ENCODE measurements around the gene NCKAP5.

NCKAP5 gene

DNA sequence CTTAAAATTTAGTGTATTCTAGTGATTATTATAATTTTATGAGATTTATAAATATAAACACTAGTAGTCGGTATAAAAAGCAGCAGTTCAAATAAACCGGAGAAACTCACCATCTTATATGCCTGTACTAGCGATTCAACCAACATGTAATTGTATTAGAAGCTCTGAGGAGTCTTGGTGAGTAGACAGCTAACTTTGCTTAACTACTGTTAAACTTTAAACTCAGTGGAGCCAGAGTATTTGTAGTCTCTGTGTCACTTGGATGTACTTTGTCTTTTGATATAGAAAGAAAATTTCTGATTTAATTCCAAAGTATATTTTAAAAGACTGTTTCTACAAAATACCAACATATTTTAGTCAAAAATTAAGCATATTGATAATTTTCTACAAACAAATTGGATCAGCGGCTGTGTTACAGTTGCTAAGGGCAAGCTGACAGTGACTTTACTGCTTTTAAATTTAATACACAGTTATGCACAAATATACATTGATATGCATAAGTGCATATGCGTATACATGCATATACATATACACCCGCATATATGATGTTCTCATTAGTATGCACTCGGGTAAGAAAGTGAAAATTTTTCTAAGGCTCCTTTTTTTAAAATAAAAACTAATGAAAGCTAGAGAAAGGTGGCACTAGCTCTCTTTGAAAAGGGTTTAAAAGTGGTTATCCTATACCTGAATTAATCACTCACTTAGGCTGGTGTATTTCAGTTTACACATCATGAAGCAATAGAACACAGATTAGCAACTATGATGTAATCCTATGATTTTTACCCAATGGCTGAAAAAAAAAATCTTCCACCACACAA, 374.5 kb downstream of the NCKAP5 start:
- DNase-seq = no peak

DNA sequence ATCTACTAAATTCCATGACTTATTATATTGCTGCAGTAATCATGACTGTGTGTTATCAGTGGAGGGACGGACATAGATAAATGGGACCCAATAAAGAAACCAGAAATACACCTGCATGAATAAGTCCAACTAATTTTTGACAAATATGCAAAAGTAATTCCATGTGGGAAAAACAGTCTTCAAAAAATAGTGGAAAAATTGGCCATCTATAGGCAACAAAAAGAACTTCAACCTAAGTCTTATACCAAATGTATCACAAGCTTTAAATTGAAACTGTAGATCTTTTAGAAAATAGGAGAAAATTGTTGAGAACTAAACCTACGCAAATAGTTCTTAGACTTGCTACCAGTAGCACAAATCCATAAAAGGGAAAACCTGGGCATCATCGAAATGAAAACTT, 376.2 kb downstream of the NCKAP5 start:
- DNase-seq = no peak

DNA sequence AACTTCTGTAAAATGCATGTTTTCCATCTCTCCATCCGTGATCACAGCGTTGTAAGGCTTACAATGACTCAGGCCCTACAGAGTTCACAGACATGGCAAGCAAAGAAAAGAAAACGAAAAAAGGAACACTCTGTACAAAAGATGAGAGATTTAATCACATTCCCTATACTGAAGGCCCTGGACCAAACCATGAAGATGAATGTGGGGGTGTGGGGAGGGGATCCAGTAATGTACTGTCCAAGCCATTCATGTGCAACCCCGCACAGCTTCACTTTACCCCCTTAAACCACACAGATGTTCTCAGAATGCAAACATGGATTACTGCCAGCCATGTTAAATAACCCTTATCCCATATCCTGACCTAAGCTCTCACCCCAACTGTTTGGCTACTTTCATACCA, 391.1 kb downstream of the NCKAP5 start:
- no peak for DNase-seq

DNA sequence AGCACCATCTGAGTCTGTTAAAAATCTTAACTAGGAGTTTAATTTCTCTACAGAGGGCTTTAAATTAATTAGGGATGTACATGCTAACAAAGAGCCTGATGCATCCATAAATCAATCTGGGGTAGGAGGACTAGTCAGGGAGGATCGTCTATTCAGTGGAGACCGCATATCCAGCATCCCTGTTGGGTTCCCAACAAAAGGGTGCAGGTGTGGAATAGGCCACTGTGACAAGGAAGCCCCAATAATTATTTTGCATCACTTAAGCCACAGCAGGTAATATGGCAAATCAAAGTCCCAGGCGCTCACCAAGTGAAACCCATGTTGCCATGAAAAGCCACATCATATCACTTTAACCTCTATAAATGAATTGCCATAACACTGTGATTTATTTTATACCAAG, 392.3 kb downstream of the NCKAP5 start:
- DNase-seq = no peak

DNA sequence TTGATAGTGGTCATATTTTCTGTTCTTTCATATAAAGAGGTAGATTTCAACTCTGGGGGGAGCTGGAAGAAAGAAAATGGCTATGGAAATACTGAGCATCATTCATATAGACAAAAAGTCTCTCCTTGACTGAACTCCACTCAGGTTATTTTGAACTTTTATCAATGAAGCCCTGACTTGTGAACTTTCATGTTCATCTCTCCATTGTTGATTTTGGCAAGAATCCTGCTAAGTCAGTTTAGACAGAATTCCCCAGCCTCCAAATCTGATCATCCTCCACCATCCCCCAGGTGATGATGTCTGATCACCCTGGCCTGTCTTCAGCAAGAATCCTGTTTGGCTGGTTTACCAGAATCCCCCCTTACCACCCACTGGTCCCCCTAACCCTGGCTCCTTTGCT, 395.0 kb downstream of the NCKAP5 start:
- DNase-seq = no peak

DNA sequence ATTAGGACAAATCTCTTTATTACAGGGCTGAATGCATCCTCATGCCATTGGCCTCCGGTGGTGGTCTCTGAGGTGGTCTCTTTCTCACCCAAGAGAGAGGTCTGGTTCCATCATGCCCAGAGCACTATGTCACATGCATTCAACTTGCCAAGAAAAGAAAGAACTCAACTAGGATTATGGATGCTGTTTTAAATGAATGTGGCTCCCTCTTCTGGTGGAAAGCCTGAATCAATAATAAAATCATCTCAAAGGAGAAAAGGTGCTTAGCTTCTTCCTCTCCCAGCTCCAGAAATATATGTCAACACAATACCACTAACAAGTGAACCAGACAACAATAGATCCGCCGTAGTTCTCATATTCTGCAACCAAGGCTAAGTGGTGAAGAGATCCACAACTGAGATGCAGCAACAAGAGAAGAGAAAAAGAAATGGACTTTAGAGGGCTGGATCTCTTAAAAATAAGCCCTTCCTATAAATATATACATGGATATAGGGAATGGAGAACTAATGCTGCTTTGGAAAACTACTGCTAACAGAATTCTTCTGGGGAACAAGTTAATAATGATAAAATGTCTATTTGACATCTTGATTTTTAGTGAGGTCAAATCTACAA, 396.8 kb downstream of the NCKAP5 start:
- no peak for DNase-seq

DNA sequence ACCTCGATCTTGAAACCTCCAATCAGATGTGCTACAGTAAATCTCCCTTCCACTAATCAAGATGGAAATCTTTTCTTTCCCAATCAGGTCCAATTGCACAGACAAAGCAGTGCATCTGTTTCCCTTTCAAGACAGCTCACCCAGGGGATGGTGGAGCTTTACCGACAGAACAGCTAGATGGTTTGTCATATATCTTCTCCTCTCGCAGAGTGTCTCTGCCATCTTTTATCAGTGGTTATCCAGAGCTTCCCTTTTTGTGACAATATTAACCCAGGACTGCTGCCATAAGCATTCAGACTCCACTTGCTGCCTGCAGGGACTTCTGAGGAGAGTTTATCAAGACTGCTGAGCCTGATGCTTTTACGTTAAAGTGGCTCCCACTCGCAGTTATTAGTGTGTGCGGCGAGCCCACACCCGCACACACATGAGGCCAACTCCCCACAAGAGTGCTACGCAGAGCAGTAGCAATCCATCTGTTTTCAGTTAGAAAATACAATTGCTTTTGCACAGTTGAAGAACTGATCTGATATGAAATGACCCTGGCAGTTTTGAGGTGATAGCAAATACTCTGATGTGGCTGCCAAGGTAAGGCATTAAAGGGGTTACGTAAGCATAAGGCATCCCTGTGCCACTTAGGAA, 398.9 kb downstream of the NCKAP5 start:
- DNase-seq = no peak

DNA sequence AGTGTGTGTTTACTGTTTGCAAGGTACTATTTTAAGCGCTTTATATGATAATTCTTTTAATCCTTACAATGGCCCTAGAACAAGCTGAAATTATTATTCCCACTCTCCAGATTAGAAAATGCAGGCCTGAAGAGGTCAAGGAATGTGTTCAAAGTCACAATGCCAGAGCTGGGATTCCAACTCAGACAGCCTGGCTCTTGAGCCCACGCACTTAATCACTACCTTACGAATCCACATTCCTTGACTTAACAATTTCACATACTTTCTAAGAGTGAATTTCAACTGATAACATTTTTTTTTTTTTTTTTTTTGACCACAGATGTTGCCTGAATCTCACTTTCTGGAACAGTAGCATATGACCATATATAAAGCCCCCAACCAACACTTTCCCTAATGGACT, 400.3 kb downstream of the NCKAP5 start:
- no peak for DNase-seq

DNA sequence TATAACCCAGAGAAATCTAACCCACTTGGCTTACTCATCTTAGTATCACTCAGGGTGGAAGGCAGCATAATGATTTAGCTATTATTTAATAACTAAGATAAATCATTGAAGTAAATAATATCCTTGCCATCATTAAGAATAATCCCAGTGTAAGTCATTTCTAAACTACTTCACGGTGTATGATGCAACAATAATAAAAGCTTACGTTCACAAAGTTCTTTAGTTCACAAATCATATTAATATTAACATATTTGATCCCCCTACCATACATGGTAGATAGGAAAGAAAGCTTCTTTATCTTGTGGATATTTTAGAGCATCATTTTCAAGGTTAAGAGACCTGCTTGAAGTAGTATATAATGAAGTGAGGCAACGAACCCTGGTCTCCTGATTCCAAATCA, 401.0 kb downstream of the NCKAP5 start:
- DNase-seq = no peak

DNA sequence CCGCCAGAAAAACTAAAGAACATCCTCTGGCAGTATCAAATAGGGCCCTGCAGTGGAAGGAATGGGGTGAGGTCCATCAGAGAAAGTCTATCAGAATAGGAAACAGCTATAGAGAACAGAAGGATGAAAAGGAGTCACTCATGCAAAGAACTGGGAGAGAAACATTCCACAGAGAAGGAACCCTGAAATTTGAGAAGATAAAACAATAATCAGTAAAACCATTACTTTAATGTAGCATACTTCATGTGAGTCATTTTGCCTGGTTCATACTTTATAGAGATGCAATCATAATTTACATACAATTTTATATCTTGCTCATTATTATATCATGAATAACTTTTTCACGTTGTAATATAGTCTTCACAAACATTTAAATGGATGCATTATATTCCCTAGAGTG, 402.2 kb downstream of the NCKAP5 start:
- DNase-seq = no peak

DNA sequence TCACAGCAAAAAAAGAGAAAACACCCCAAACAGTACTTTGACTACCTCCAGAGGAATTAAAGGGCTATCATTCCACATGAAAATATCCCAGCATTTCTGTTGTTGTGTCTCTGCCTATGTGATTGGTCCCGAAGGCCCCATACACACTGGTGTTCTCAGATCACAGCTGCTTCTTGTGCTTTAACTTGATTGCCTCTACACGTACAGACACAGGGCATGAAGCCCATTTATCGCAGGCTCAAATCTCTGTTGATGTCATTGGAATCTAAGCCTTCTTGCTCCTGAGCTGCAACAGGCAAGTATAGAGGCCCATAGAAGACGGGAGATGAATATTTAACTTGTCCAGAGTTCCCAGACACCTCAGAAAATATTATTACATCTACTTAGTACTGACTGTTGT, 405.2 kb downstream of the NCKAP5 start:
- peak; percentile 60 for DNase-seq

DNA sequence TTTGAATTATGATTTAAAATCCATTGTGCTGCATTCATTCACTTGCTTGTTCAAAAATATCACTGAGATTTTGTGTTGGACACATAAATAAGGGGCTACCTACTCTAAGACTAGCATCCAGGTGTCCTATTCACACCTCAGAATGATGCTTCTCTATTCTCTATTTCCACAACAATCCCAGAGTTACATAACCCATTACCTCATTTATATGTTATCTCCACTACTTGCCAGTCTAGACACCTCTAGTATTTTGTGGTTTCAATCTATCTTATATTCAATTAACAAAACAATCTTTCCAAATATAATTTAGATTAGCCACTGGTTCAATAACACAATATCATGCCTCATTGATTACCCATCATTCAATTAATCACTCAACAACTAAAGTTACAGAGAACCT, 409.8 kb downstream of the NCKAP5 start:
- DNase-seq = no peak

DNA sequence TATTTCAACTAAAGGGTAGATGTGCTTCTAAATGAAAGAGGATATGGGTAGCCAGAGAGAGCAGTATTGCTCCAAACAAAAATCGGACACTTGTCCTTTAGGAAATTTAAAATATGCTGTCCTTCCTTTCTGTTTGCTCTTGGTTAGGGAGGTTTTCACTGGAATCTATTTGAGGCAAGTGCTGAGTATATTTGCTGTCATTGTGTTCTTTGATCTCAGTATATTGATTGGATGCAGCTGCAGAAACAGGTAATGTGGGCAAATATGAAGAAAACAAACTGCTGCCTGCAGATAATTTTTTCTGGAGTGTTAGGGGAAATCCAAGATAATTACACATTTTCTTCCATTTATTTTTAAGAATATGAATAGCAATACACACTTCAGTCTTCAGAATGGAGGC, 410.2 kb downstream of the NCKAP5 start:
- no peak for DNase-seq

DNA sequence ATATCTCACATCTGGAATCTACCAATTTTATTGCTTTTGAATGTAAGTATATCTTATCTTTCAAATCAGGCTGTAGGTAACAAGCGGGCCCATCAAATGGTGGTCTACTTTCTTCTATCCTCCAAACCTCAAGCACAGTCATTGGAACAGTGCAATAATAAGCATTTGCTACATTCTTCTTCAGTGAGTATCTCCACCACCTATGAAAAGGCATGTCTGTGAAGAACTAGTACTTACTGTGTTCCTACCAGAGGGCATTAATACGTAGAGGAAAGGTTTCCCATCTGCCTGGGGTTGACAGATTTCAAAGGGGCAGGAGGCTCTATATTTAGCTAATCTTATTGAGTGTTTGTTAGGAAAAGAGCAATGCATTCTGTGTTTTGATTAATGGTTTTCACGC, 411.1 kb downstream of the NCKAP5 start:
- DNase-seq = no peak

DNA sequence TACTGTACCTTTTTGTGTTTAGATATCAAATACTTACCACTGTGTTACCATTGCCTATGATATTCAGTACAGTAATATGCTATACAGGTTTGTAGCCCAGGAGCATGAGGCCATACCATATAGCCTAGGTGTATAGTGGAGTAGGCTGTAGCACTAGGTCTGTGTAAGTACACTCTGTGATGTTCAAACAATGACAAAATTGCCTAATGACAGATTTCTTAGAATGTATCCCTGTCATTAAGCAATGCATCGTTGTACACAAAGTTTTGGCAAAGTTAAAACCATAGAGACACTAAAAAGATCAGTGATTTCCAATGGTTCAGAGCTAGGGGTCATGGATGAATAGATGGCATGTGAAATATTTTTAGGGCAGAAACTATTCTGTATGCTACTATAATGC, 415.5 kb downstream of the NCKAP5 start:
- DNase-seq = no peak

DNA sequence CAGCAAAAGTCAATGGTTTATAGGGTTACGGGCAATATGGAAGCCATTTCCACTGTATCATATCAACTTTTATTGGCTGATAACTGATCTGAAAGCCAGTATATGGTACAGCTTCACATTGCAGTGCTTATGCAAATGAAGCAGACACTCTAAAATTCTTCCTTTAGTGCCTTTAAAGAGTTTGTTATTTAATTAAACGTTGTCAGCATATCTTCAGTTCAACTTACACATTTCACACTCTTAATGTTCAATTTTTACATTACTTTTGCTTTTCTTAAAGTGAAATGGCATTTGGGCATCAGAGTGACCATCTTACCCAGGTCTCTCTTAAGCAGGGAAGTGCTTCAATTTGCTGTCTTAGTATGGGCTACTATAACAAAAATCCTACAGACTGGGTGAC, 420.1 kb downstream of the NCKAP5 start:
- DNase-seq = no peak

DNA sequence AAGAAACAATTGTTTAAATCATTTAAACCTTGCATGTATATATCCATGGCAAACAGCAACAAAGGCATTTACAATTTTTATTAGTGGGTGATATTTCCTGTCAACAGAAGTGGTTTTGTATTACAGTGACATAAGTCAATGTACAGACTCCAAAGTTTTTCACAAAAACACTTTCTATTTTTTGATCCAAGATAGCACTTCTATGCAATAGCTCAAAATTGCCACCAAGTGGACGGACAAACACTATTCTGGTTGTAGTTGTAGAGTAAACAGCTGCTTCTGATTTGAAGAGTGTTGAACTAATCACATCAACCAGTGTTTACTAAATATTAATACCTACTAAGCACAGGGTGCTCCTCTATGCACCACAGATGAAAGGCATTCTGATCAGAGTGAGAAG, 421.4 kb downstream of the NCKAP5 start:
- no peak for DNase-seq

DNA sequence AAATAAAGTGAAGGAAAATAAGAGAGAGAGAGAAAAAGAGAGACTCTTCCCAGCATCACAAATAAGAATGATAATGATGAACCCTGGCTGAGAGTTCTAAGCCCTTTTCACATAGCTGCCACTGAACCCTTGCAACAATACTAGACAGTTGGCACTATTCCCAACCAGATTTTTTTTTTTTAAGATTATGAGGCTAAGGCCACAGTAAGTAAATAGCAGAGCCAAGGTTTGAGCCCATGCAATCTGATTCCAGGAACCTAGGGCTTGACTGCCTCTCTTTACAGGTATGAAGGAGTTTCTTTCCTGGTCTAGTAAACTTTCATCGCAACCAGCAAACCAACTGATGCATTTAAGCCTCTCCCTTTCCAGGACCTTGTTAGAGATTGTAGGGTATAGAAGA, 424.6 kb downstream of the NCKAP5 start:
- no peak for DNase-seq

DNA sequence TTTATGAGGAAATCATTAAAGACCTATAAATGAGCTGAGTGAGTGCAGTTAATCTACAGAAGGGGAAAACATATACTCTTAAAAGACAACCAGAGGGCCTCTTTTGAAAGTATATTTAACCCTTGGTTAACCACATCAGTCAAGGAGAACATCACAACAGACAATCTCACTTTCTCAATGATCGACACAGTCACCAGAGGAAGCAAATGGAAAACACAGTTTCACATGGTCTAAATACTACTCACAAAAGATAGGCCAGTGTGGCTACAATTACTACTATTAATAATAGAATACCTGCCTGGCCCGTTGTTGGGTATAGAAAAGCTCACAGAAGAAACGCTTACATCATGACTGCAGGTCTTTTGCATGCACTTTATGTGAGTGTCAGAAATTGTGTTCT, 426.2 kb downstream of the NCKAP5 start:
- DNase-seq = no peak

DNA sequence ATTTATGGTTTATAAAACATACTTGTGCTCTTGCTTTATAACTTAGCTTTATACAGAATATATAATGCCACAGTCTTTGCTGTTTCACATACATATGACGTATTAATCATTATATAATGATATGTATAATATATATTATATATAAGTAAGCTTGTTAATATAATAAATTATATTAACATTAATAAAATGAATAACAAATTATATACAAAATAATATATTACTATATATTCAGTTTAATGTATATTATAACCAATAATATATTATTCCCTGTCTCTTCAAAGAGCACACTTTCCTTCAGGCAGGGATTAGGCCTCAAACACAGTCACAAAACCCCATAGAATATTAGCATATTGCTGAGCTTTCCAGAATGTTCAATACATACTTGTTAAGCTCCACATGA, 427.6 kb downstream of the NCKAP5 start:
- no peak for DNase-seq

DNA sequence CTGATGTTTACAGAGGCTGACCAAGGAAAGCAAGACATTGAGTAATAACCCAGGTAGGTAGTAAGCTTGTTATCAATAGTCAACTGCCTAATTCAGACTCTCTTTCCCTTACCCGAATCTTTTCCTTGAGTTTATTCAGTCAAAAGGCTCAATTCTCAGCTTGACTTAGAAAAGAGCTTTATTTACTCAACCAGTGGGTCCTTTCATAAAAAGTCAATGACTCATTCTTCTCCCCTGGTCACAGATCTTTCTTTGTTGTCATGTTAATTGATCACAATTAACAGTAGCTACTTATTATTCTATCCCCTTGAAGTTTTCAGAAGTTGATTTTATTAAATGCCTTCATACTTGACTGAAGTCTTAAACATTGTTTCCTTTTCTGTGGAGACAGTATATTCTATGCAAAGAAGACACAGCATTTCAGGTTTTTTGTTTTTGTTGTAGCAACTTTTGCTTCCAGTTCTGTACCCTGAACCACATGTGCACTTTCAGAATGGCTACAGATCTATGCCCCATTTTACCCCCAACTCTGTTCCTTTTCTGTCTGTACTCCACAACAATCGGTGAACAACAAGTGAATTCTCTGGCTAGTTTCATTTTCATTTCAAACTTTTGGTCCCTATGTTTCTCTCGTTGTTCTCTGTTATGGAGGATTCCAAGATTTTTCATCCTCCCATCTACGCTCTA, 428.3 kb downstream of the NCKAP5 start:
- DNase-seq = no peak

DNA sequence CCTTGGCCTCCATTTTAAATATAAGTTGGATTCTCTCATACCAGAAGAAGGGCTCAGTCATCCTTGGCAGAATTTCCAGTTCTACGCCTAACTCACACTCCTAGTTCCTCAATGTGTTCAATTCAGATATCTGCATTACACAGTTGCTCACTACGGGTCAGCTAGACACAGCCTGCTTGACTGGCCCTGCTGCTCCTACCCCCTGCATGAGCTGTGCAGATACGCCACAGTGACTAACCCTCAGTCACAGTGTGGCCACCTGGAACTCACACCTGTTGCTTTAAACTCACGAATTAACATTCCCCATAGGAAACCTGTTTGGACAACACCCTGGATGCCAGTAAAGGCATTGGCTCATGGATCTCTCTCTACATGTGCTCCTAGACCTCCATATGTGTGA, 429.6 kb downstream of the NCKAP5 start:
- DNase-seq = no peak

DNA sequence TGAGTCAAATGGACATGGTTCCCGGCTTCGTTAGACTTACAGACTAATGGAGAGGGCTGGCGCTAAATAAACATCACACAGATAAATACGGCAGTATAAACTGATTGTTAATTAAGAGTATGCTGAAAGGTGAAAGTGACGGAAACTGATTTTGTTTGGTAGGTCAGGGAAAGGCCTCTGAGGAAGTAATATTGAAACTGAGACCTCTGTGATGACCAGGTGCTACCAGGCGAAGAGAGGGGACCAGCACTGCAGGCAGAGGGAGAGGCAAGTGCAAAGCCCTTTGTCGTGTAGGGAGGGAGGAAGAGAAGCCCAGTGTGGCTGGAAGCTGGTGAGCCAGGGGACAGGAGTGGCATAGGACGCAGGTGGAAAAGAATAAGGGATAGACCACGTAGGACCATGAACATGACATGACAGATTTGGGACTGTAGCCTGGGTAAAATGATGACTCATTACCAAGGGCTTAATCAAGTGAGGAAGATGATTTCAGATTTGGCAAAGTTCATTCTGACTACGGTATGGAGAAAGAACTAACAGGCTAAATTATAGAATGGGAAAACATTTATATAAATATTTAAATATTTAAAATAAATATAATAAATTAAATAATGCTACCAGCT, 433.1 kb downstream of the NCKAP5 start:
- no peak for DNase-seq

Measured in right forelimb (tissue), 1 donor.